ENCODE data around the gene ROBO3. TPM values are rescaled to one million over a fixed set of nuclear protein-coding genes. Genes with fewer than 3 reads are reported as not detected.

ROBO3 gene
- total RNA-seq, 1 experiment from 2014 or later, result 21.3 TPM

- ATAC-seq (no peak), DNase-seq (ENCODE audit: low spot score) (no peak)
- CTCF ChIA-PET, result no interaction called here
- H3K27ac Mint-ChIP-seq, result no peak overlapping the region
- no peaks in the 10 kb centered on the region for H3K9me3 Mint-ChIP-seq
- H3K36me3 Mint-ChIP-seq, result no peaks in the 10 kb centered on the region
- no peak overlapping the region for H3K4me3 Mint-ChIP-seq
- peaks cover 25% of the 10 kb centered on the region for H3K4me1 Mint-ChIP-seq
- TF ChIP-seq NR3C1 (CRISPR knock-in tag; conservative IDR thresholded peaks at IDR 0.05; ENCODE audit: low read depth) (no peak), ATF2 (CRISPR knock-in tag; IDR thresholded peaks at IDR 0.05; ENCODE audit: borderline replicate concordance, low read depth) (no peak), ZNF281 (CRISPR knock-in tag; IDR thresholded peaks at IDR 0.05) (no peak), SMAD4 (CRISPR knock-in tag; IDR thresholded peaks at IDR 0.05) (no peak), RELA (CRISPR knock-in tag; IDR thresholded peaks at IDR 0.05; ENCODE audit: borderline replicate concordance) (no peak), HMGA2 (CRISPR knock-in tag; IDR thresholded peaks at IDR 0.05) (no peak), CREM (CRISPR knock-in tag; IDR thresholded peaks at IDR 0.05) (no peak), USF1 (CRISPR knock-in tag; IDR thresholded peaks at IDR 0.05) (no peak), ZNF423 (CRISPR knock-in tag; IDR thresholded peaks at IDR 0.05) (no peak), CBFB (CRISPR knock-in tag; IDR thresholded peaks at IDR 0.05; ENCODE audit: low read depth) (no peak), ZNF512 (CRISPR knock-in tag; IDR thresholded peaks at IDR 0.05; ENCODE audit: borderline replicate concordance) (no peak), ZBTB43 (CRISPR knock-in tag; IDR thresholded peaks at IDR 0.05) (no peak), TP53 (CRISPR knock-in tag; IDR thresholded peaks at IDR 0.05) (no peak)
- POLR2A ChIA-PET, result no interaction called here
- peaks cover 100% of the 10 kb centered on the region for H3K27me3 Mint-ChIP-seq (ENCODE audit: low read depth)
Measured at GRCh38 chr11:124870430-124870829, 5.2 kb downstream of the ROBO3 start.

GRCh38 chr11:124872280-124872679 is 7.0 kb downstream of the ROBO3 start:
- peaks cover 21% of the 10 kb centered on the region for H3K4me1 Mint-ChIP-seq
- ATAC-seq (no peak), DNase-seq (ENCODE audit: low spot score) (no peak)
- TF ChIP-seq SOX15 (CRISPR knock-in tag; IDR thresholded peaks at IDR 0.05), result no peak
- TF ChIP-seq FOXJ3 (CRISPR knock-in tag; IDR thresholded peaks at IDR 0.05; ENCODE audit: borderline replicate concordance), result no peak
- TF ChIP-seq GABPB1 (CRISPR knock-in tag; IDR thresholded peaks at IDR 0.05), result no peak
- no peak for TF ChIP-seq ERG (CRISPR knock-in tag; IDR thresholded peaks at IDR 0.05)
- TF ChIP-seq NFATC4 (CRISPR knock-in tag; IDR thresholded peaks at IDR 0.05), result no peak
- no peak for TF ChIP-seq PREB (CRISPR knock-in tag; IDR thresholded peaks at IDR 0.05; ENCODE audit: borderline replicate concordance)
- H3K36me3 Mint-ChIP-seq, result no peaks in the 10 kb centered on the region
- H3K4me3 Mint-ChIP-seq, result no peak overlapping the region
- H3K27me3 Mint-ChIP-seq (ENCODE audit: low read depth), result peaks cover 89% of the 10 kb centered on the region
- no peak overlapping the region for H3K27ac Mint-ChIP-seq
- H3K9me3 Mint-ChIP-seq, result no peaks in the 10 kb centered on the region
- POLR2A ChIA-PET, result no interaction called here
- CTCF ChIA-PET, result interaction anchor here (0.6 to 1.5 kb wide), 5 partner anchors 27 to 126 kb away, joined by 3 to 4 read pairs (median 3); no protein-coding TSS in a partner anchor

Data from WTC11 (cell line).